Natural killer cell treated with Interleukin-12 subunit alpha and Interleukin-12 subunit beta and Interleukin-15 and Interleukin-18, amount 100 ng/mL, for 72 hours (primary cell): Measurements from ENCODE around the gene RIPPLY2. TPM values are rescaled to one million over a fixed set of nuclear protein-coding genes. Genes with fewer than 3 reads are reported as not detected.
"Not testable (repeated sequence)": the region's sequence is repeated elsewhere in the genome, so short reads cannot be mapped to it uniquely, and the experiment has no call there.

Experiments used
- ATAC-seq, 2 donors: fragments of 150-1000 bp; cut with Tn5 transposase in 1 of 2; sonication (Bioruptor Pico), chemical (Tn5 transposase) in 1 of 2; 2 replicates each; pipeline ENCODE4 v1.10.0; 2021
- DNase-seq: peaks from one replicate; pipeline ENCODE4 v3.0.0; 2022; ENCODE audit warnings: low spot score
- H3K27ac Mint-ChIP-seq, 2 donors: 1 replicate in 1 of 2; 2 replicates in 1 of 2; pipeline ENCODE4 v1.8.0; 2022; ENCODE audit warnings: mixed read lengths in 2 of 2, mild to moderate bottlenecking in 1 of 2, moderate library complexity in 1 of 2
- H3K27me3 Mint-ChIP-seq, 2 donors: 1 replicate in 1 of 2; 2 replicates in 1 of 2; pipeline ENCODE4 v1.8.0; 2022; ENCODE audit warnings: mixed read lengths in 2 of 2
- H3K36me3 Mint-ChIP-seq: one replicate; pipeline ENCODE4 v1.8.0; 2022; ENCODE audit warnings: mixed read lengths
- H3K4me1 Mint-ChIP-seq, 2 donors: 1 replicate in 1 of 2; 2 replicates in 1 of 2; pipeline ENCODE4 v1.8.0; 2022; ENCODE audit warnings: low read depth in 2 of 2, mixed read lengths in 2 of 2, mild to moderate bottlenecking in 1 of 2
- H3K4me3 Mint-ChIP-seq: one replicate; pipeline ENCODE4 v1.8.0; 2022; ENCODE audit warnings: mixed read lengths
- H3K9me3 Mint-ChIP-seq: 2 replicates; pipeline ENCODE4 v1.8.0; 2022; ENCODE audit warnings: mixed read lengths
- total RNA-seq, 2 donors: library from RNA; stranded (reverse); gene quantifications; one replicate each; pipeline ENCODE4 v1.2.3, GENCODE V29; 2022

Gene RIPPLY2
- total RNA-seq, 2 donors from 2014 or later = not detected

- H3K27me3 Mint-ChIP-seq, H3K27ac Mint-ChIP-seq, DNase-seq, H3K4me3 Mint-ChIP-seq, H3K9me3 Mint-ChIP-seq, ATAC-seq: not testable (repeated sequence)
- H3K36me3 Mint-ChIP-seq = peaks cover 12% of the 10 kb centered on the region
- peaks cover 30 to 36% of the 10 kb centered on the region in 2 donors for H3K4me1 Mint-ChIP-seq
Observed at GRCh38 chr6:83897094-83897493, 43.9 kb downstream of the RIPPLY2 start.

- peaks cover 34% of the 10 kb centered on the region for H3K36me3 Mint-ChIP-seq
- ATAC-seq (no peak), DNase-seq (no peak)
- H3K4me1 Mint-ChIP-seq = peaks cover 42% of the 10 kb centered on the region in 2 donors
- no peak overlapping the region for H3K4me3 Mint-ChIP-seq
- no peak overlapping the region for H3K27ac Mint-ChIP-seq
- H3K27me3 Mint-ChIP-seq = no peaks in the 10 kb centered on the region
- peaks cover 7% of the 10 kb centered on the region for H3K9me3 Mint-ChIP-seq
Observed at GRCh38 chr6:83901624-83902023, 48.5 kb downstream of the RIPPLY2 start.

- Mint-ChIP-seq H3K27ac (no peak overlapping the region), H3K27me3 (no peaks in the 10 kb centered on the region), H3K36me3 (peaks cover 39% of the 10 kb centered on the region), H3K4me3 (no peak overlapping the region), H3K4me1 (peaks cover 45 to 54% of the 10 kb centered on the region in 2 donors), H3K9me3 (peaks cover 7% of the 10 kb centered on the region)
- DNase-seq (no peak), ATAC-seq (no peak)
Observed at GRCh38 chr6:83904395-83904794, 51.2 kb downstream of the RIPPLY2 start.

- H3K9me3 Mint-ChIP-seq = peaks cover 7% of the 10 kb centered on the region
- H3K4me1 Mint-ChIP-seq = peaks cover 43 to 50% of the 10 kb centered on the region in 2 donors
- H3K27ac Mint-ChIP-seq = no peak overlapping the region
- no peak for ATAC-seq
- no peak for DNase-seq
- peaks cover 39% of the 10 kb centered on the region for H3K36me3 Mint-ChIP-seq
- H3K4me3 Mint-ChIP-seq = no peak overlapping the region
- no peaks in the 10 kb centered on the region for H3K27me3 Mint-ChIP-seq
Observed at GRCh38 chr6:83905648-83906047, 52.5 kb downstream of the RIPPLY2 start.

Other genes starting within 250 kb of the RIPPLY2 start
- gene SNAP91, start 144.3 kb upstream of the RIPPLY2 start, total RNA-seq = not detected
- 10 to 100 TPM; 29.0 to 39.3 TPM for gene CYB5R4, start 6.3 kb downstream of the RIPPLY2 start, total RNA-seq
- gene MRAP2, start 180.4 kb downstream of the RIPPLY2 start, total RNA-seq = not detected